Measurements from ENCODE around the gene USP32. TPM values are rescaled to one million over a fixed set of nuclear protein-coding genes. Genes with fewer than 3 reads are reported as not detected.

The USP32 gene
- total RNA-seq, 1 experiment from 2014 or later: 73.5 TPM

GRCh38 chr17:60401819-60402218 is 9.9 kb upstream of the USP32 start:
- no peak for TF ChIP-seq CTCF (conservative IDR thresholded peaks at IDR 0.05)
- Mint-ChIP-seq H3K9me3 (no peaks in the 10 kb centered on the region), H3K27ac (no peak overlapping the region), H3K4me3 (no peak overlapping the region), H3K4me1 (peaks cover 4 to 8% of the 10 kb centered on the region in 2 experiments; a peak in 3 of 4 replicates), H3K27me3 (ENCODE audit: low read depth) (no peaks in the 10 kb centered on the region), H3K36me3 (ENCODE audit: insufficient read depth in 1 of 3, low read depth in 3 of 3) (no peaks in the 10 kb centered on the region)
- H4K5ac ChIP-seq (ENCODE audit: insufficient read length, low read depth, low read length): no peak overlapping the region
- no peak overlapping the region for H4K91ac ChIP-seq (ENCODE audit: insufficient read length, low read depth, low read length)
- no peak overlapping the region for H2BK20ac ChIP-seq (ENCODE audit: low read depth, low read length, poor library complexity, severe bottlenecking)
- H3K23me2 ChIP-seq (ENCODE audit: insufficient read length, low read depth, low read length, poor library complexity, severe bottlenecking): no peaks in the 10 kb centered on the region
- H3K4ac ChIP-seq (ENCODE audit: low read depth, low read length): no peak overlapping the region
- no peak overlapping the region for H3K4me2 ChIP-seq (ENCODE audit: insufficient read depth, insufficient read length, low read length)
- no peaks in the 10 kb centered on the region for H3K27me3 ChIP-seq (ENCODE audit: insufficient read depth, low read length)
- no peaks in the 10 kb centered on the region for H4K20me1 ChIP-seq (ENCODE audit: control insufficient read depth, insufficient read depth, insufficient read length)
- H4K8ac ChIP-seq (replicated peaks; ENCODE audit: insufficient read length, low read depth, low read length): no peak overlapping the region
- no peak overlapping the region for H2BK15ac ChIP-seq (ENCODE audit: low read depth, low read length)
- no peak for DNase-seq
- H2AFZ ChIP-seq (ENCODE audit: low read length): no peak overlapping the region
- H3K14ac ChIP-seq (ENCODE audit: insufficient read depth, low read length): no peak overlapping the region
- no peaks in the 10 kb centered on the region for H3K79me2 ChIP-seq (ENCODE audit: insufficient read depth, low read length)
- no peak overlapping the region for H3T11ph ChIP-seq (ENCODE audit: low read length)
- H3K23ac ChIP-seq (ENCODE audit: insufficient read length, low read depth, low read length): no peak overlapping the region
- H3K18ac ChIP-seq (ENCODE audit: insufficient read length, low read depth, low read length): no peak overlapping the region
- H3K27ac ChIP-seq (ENCODE audit: insufficient read length, low read depth, low read length): no peak overlapping the region
- H2AK5ac ChIP-seq (ENCODE audit: insufficient read length, low read length): no peak overlapping the region
- H2BK5ac ChIP-seq (ENCODE audit: insufficient read length, low read length): no peak overlapping the region
- H3K9ac ChIP-seq (ENCODE audit: extremely low read depth, insufficient read length, low read length): no peak overlapping the region
- H2BK120ac ChIP-seq (ENCODE audit: low read depth, low read length, poor library complexity, severe bottlenecking): no peak overlapping the region
- no peak overlapping the region for H2BK12ac ChIP-seq (ENCODE audit: insufficient read length, low read depth, low read length)
- no peaks in the 10 kb centered on the region for H3K79me1 ChIP-seq (ENCODE audit: insufficient read depth, low read depth, low read length, poor library complexity, severe bottlenecking)
- H3K4me1 ChIP-seq (ENCODE audit: insufficient read depth, low read length): no peaks in the 10 kb centered on the region
- H3K56ac ChIP-seq (ENCODE audit: insufficient read length, low read depth, low read length): no peak overlapping the region
- no peaks in the 10 kb centered on the region for H3K9me3 ChIP-seq (ENCODE audit: control insufficient read depth, low read depth, low read length)
